ENCODE measurements around the gene SRGAP1.

DNA sequence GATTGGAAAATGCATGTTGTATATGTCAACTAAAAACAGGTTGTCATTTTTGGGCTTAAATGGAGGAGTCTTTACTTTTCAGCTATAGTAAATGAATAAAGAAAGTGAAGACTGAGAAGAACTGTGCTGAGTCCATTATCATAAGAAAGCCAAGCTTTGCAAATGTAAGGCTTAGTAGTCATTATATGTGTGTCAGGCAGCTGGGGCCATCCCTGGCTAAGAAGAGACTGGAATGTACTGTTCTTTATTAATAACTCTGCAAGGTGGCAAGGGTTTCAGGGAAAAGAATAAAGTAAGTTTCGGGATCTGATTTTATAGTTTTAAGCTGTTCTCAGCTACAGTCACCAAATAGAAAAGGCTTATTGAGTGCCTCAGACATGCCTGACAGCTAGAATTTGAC, 48.7 kb downstream of the SRGAP1 start:
- TF ChIP-seq TAF1 (IDR thresholded peaks at IDR 0.05; ENCODE audit: borderline replicate concordance, insufficient read depth, low read length) (no peak), SIN3A (IDR thresholded peaks at IDR 0.05; ENCODE audit: borderline replicate concordance, insufficient read depth, low read length) (no peak), POLR2AphosphoS5 (IDR thresholded peaks at IDR 0.05; ENCODE audit: low read depth, low read length) (no peak), FOXP2 (optimal IDR thresholded peaks at IDR 0.05; ENCODE audit: borderline replicate concordance, extremely low read depth, extremely low read length, insufficient read depth) (no peak)
- TF ChIP-seq, protein P1, sequence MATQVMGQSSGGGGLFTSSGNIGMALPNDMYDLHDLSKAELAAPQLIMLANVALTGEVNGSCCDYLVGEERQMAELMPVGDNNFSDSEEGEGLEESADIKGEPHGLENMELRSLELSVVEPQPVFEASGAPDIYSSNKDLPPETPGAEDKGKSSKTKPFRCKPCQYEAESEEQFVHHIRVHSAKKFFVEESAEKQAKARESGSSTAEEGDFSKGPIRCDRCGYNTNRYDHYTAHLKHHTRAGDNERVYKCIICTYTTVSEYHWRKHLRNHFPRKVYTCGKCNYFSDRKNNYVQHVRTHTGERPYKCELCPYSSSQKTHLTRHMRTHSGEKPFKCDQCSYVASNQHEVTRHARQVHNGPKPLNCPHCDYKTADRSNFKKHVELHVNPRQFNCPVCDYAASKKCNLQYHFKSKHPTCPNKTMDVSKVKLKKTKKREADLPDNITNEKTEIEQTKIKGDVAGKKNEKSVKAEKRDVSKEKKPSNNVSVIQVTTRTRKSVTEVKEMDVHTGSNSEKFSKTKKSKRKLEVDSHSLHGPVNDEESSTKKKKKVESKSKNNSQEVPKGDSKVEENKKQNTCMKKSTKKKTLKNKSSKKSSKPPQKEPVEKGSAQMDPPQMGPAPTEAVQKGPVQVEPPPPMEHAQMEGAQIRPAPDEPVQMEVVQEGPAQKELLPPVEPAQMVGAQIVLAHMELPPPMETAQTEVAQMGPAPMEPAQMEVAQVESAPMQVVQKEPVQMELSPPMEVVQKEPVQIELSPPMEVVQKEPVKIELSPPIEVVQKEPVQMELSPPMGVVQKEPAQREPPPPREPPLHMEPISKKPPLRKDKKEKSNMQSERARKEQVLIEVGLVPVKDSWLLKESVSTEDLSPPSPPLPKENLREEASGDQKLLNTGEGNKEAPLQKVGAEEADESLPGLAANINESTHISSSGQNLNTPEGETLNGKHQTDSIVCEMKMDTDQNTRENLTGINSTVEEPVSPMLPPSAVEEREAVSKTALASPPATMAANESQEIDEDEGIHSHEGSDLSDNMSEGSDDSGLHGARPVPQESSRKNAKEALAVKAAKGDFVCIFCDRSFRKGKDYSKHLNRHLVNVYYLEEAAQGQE (IDR thresholded peaks at IDR 0.05; ENCODE audit: insufficient read depth in 1 of 2, low read depth in 2 of 2, low read length in 2 of 2) = no peak

All from PFSK-1 (cell line).